Neural progenitor cell (in vitro differentiated cells): Measurements from ENCODE around the gene TBL1X. TPM values are rescaled to one million over a fixed set of nuclear protein-coding genes. Genes with fewer than 3 reads are reported as not detected.
A peak's percentile ranks its signal among the peaks of the same experiment; 100 is the strongest.

ENCODE experiments used
- DNase-seq: peaks from one replicate; pipeline ENCODE4 v3.0.0-alpha.2; 2016; ENCODE audit warnings: low spot score
- H2AFZ ChIP-seq: fragments of 200-600 bp; sonication (generic); replicated peaks from 2 replicates; pipeline ENCODE4 v1.6.1; 2016; ENCODE audit warnings: antibody characterized with exemption
- H3F3A ChIP-seq: fragments of 200-600 bp; sonication (generic); 2 replicates; pipeline ENCODE4 v1.6.1; 2016; ENCODE audit warnings: antibody characterized with exemption, low read depth
- H3K27ac ChIP-seq: fragments of 200-600 bp; sonication (generic); 2 replicates; pipeline ENCODE4 v1.5.1; 2016; ENCODE audit warnings: mild to moderate bottlenecking
- H3K27me3 ChIP-seq: fragments of 200-600 bp; sonication (generic); 2 replicates; pipeline ENCODE4 v1.6.1; 2016; ENCODE audit warnings: mild to moderate bottlenecking, moderate library complexity
- H3K36me3 ChIP-seq: fragments of 200-600 bp; sonication (generic); 2 replicates; pipeline ENCODE4 v1.5.1; 2016
- H3K4me1 ChIP-seq: fragments of 200-600 bp; sonication (generic); 2 replicates; pipeline ENCODE4 v1.6.1; 2016; ENCODE audit warnings: mixed run types
- H3K4me2 ChIP-seq: fragments of 200-600 bp; sonication (generic); 2 replicates; pipeline ENCODE4 v1.6.1; 2016
- H3K4me3 ChIP-seq: fragments of 200-600 bp; sonication (generic); 2 replicates; pipeline ENCODE4 v1.5.1; 2016
- H3K79me2 ChIP-seq: fragments of 200-600 bp; sonication (generic); 2 replicates; pipeline ENCODE4 v1.6.1; 2016; ENCODE audit warnings: low read depth
- H3K9ac ChIP-seq: fragments of 200-600 bp; sonication (generic); 2 replicates; pipeline ENCODE4 v1.6.1; 2016
- H3K9me3 ChIP-seq: fragments of 200-600 bp; sonication (generic); 2 replicates; pipeline ENCODE4 v1.5.1; 2016; ENCODE audit warnings: low read depth
- H4K20me1 ChIP-seq: fragments of 200-600 bp; sonication (generic); 2 replicates; pipeline ENCODE4 v1.6.1; 2016; ENCODE audit warnings: low read depth
- H3K27ac Mint-ChIP-seq: 3 replicates; pipeline ENCODE4 v1.8.0; 2021; ENCODE audit warnings: mixed read lengths
- H3K27me3 Mint-ChIP-seq: 2 replicates; pipeline ENCODE4 v1.8.0; 2022; ENCODE audit warnings: low read depth, mild to moderate bottlenecking, inconsistent platforms, moderate library complexity, mixed read lengths; ENCODE audit not compliant: insufficient read depth
- H3K36me3 Mint-ChIP-seq: 3 replicates; pipeline ENCODE4 v1.8.0; 2021; ENCODE audit warnings: mixed read lengths
- H3K4me1 Mint-ChIP-seq: 3 replicates; pipeline ENCODE4 v1.8.0; 2021; ENCODE audit warnings: mixed read lengths
- H3K4me3 Mint-ChIP-seq: 3 replicates; pipeline ENCODE4 v1.8.0; 2021; ENCODE audit warnings: mild to moderate bottlenecking, moderate library complexity, mixed read lengths
- H3K9me3 Mint-ChIP-seq: 3 replicates; pipeline ENCODE4 v1.8.0; 2020; ENCODE audit warnings: mixed read lengths
- EZH2 ChIP-seq: fragments of 200-600 bp; sonication (generic); IDR thresholded peaks from 2 replicates; pipeline ENCODE4 v1.6.1; 2017; ENCODE audit warnings: antibody characterized with exemption, mild to moderate bottlenecking, moderate library complexity
- EZH2phosphoT487 ChIP-seq: fragments of 200-600 bp; sonication (generic); IDR thresholded peaks from 2 replicates; pipeline ENCODE4 v1.6.1; 2017; ENCODE audit warnings: antibody characterized with exemption
- total RNA-seq: library from RNA; depleted of rRNA; stranded (reverse); fragments of >200 nt; gene quantifications from 2 replicates; pipeline ENCODE4 v1.2.3, GENCODE V29; 2015; ENCODE audit warnings: low replicate concordance
- TF ChIP-seq, protein P1 (sequence below): fragments of 200-600 bp; sonication (generic); IDR thresholded peaks from 2 replicates; pipeline ENCODE4 v1.5.1; 2017; ENCODE audit warnings: antibody characterized with exemption, mild to moderate bottlenecking

TBL1X gene
- total RNA-seq, 1 donor from 2014 or later = 35.7 TPM

DNA sequence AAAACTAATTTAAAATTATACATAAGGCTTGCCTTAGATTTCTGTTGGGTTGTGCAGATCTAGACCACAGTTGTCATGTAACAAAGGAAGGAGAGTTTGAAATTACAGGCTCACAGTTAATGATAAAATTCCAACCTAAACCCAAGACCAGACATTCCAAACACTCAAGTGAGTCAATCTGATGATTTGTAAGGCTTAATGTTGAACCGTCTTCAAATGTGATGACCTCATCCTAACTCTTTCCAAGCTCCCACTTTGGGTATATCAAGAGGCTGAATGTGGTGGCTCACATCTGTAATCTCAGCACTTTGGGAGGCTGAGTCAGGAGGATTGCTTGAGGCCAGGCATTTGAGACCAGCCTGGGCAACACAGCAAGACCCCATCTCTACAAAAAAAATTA is 149.2 kb downstream of the TBL1X start:
- peaks cover 30% of the 10 kb centered on the region for H4K20me1 ChIP-seq
- TF ChIP-seq EZH2 (no peak), EZH2phosphoT487 (no peak)
- TF ChIP-seq, protein P1, sequence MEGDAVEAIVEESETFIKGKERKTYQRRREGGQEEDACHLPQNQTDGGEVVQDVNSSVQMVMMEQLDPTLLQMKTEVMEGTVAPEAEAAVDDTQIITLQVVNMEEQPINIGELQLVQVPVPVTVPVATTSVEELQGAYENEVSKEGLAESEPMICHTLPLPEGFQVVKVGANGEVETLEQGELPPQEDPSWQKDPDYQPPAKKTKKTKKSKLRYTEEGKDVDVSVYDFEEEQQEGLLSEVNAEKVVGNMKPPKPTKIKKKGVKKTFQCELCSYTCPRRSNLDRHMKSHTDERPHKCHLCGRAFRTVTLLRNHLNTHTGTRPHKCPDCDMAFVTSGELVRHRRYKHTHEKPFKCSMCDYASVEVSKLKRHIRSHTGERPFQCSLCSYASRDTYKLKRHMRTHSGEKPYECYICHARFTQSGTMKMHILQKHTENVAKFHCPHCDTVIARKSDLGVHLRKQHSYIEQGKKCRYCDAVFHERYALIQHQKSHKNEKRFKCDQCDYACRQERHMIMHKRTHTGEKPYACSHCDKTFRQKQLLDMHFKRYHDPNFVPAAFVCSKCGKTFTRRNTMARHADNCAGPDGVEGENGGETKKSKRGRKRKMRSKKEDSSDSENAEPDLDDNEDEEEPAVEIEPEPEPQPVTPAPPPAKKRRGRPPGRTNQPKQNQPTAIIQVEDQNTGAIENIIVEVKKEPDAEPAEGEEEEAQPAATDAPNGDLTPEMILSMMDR = no peak
- no peak overlapping the region for H3K4me3 ChIP-seq
- H3K9ac ChIP-seq = no peak overlapping the region
- no peak overlapping the region for H3K4me2 ChIP-seq
- no peaks in the 10 kb centered on the region for H3K27me3 ChIP-seq
- Mint-ChIP-seq H3K36me3 (peaks cover 11% of the 10 kb centered on the region), H3K27ac (no peak overlapping the region), H3K9me3 (no peaks in the 10 kb centered on the region), H3K4me1 (peaks cover 28% of the 10 kb centered on the region), H3K4me3 (no peak overlapping the region), H3K27me3 (peaks cover 2% of the 10 kb centered on the region)
- peaks cover 10% of the 10 kb centered on the region for H3K4me1 ChIP-seq
- H3K36me3 ChIP-seq = no peaks in the 10 kb centered on the region
- peaks cover 3% of the 10 kb centered on the region for H3F3A ChIP-seq
- DNase-seq = no peak
- H3K27ac ChIP-seq = no peak overlapping the region
- no peak overlapping the region for H2AFZ ChIP-seq
- peaks cover 29% of the 10 kb centered on the region for H3K79me2 ChIP-seq
- no peaks in the 10 kb centered on the region for H3K9me3 ChIP-seq

DNA sequence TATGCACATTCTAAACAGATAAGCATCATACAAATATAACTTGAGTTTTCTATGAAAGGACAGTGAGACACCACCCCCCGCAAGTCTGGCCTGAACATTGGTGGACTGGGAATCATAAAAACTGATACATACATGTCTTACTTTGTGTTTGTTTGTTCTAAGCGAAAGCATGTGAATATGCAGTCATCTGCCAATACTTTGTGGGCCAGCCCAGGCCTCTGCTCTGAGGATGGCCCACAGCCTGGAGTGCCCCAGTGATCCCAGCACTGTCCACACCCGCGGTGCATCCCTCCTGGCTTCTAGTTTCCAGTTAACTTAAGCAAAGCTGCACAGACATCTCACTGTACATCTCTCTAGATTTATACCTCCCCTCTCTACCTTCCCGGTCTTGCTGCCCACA is 154.3 kb downstream of the TBL1X start:
- no peak overlapping the region for H3K4me2 ChIP-seq
- no peaks in the 10 kb centered on the region for H4K20me1 ChIP-seq
- no peaks in the 10 kb centered on the region for H3F3A ChIP-seq
- no peak overlapping the region for H2AFZ ChIP-seq
- DNase-seq = no peak
- no peak overlapping the region for H3K9ac ChIP-seq
- Mint-ChIP-seq H3K9me3 (no peaks in the 10 kb centered on the region), H3K36me3 (peaks cover 12% of the 10 kb centered on the region), H3K4me3 (no peak overlapping the region), H3K27me3 (peaks cover 2% of the 10 kb centered on the region), H3K27ac (no peak overlapping the region), H3K4me1 (no peaks in the 10 kb centered on the region)
- H3K27me3 ChIP-seq = no peaks in the 10 kb centered on the region
- H3K36me3 ChIP-seq = no peaks in the 10 kb centered on the region
- no peaks in the 10 kb centered on the region for H3K9me3 ChIP-seq
- H3K4me3 ChIP-seq = no peak overlapping the region
- H3K79me2 ChIP-seq = peaks cover 28% of the 10 kb centered on the region
- no peak overlapping the region for H3K27ac ChIP-seq
- H3K4me1 ChIP-seq = no peaks in the 10 kb centered on the region
- TF ChIP-seq EZH2phosphoT487 (no peak), EZH2 (no peak)
- TF ChIP-seq, protein P1 = no peak

DNA sequence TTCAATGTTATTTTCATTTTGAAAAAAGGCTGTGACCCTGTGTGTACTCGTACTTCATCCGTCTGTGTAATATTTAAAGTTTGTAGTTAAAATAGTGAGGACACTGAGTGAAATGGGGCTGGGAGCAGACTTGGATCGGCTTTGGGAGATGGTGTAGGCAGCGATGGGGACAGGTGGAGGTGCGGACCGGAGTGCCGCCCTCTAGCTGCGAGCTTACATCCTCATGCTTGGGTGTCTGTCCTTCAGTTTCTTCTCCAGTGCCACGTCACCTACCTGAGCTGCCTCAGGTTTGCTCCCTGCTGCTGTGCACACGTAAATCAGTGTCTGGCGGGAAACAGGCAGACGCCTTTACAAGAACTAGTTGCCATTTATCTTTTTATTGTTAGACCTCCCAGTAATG is 154.7 kb downstream of the TBL1X start:
- Histone ChIP-seq H3K4me3 (no peak overlapping the region), H3F3A (no peaks in the 10 kb centered on the region), H3K27me3 (no peaks in the 10 kb centered on the region), H3K27ac (no peak overlapping the region), H3K9me3 (no peaks in the 10 kb centered on the region), H3K4me1 (no peaks in the 10 kb centered on the region), H3K36me3 (no peaks in the 10 kb centered on the region), H3K4me2 (no peak overlapping the region), H2AFZ (no peak overlapping the region), H3K79me2 (peaks cover 28% of the 10 kb centered on the region), H3K9ac (no peak overlapping the region), H4K20me1 (no peaks in the 10 kb centered on the region)
- TF ChIP-seq EZH2phosphoT487 = no peak
- TF ChIP-seq, protein P1 = peak; percentile 6
- no peak for TF ChIP-seq EZH2
- Mint-ChIP-seq H3K9me3 (no peaks in the 10 kb centered on the region), H3K27me3 (peaks cover 4% of the 10 kb centered on the region), H3K4me1 (peaks cover 2% of the 10 kb centered on the region), H3K4me3 (no peak overlapping the region), H3K36me3 (peaks cover 12% of the 10 kb centered on the region), H3K27ac (no peak overlapping the region)
- no peak for DNase-seq
